Gastrocnemius medialis (tissue), 4 donors: ENCODE data around the gene SHC3.

Experiments
- CTCF ChIP-seq, 5 experiments: fragments of 450-650 bp in 3 of 5; fragments of 200-600 bp in 2 of 5; sonication (generic) in 2 of 5; IDR thresholded peaks in 4 of 5; conservative IDR thresholded peaks in 1 of 5; 1 replicate in 4 of 5; 2 replicates in 1 of 5; pipeline ENCODE4 v1.5.1; 2016 to 2019; ENCODE audit warnings: antibody characterized with exemption in 5 of 5, mild to moderate bottlenecking in 3 of 5, moderate library complexity in 3 of 5
- POLR2A ChIP-seq, 2 donors: fragments of 450-650 bp; IDR thresholded peaks; one replicate each; pipeline ENCODE4 v1.6.1; 2017; ENCODE audit warnings: antibody characterized with exemption in 2 of 2, mild to moderate bottlenecking in 2 of 2, moderate library complexity in 2 of 2

GRCh38 chr9:89114741-89115140 is 63.9 kb downstream of the SHC3 start:
- TF ChIP-seq CTCF (IDR thresholded peaks at IDR 0.05 in 4 of 5, conservative IDR thresholded peaks at IDR 0.05 in 1 of 5) (no peak), POLR2A (IDR thresholded peaks at IDR 0.05) (no peak)
